ENCODE results near the gene MYB. TPM values are rescaled to one million over a fixed set of nuclear protein-coding genes. Genes with fewer than 3 reads are reported as not detected.

MYB gene
- total RNA-seq, 2 experiments from 2014 or later: 47.0 to 73.6 TPM

DNA sequence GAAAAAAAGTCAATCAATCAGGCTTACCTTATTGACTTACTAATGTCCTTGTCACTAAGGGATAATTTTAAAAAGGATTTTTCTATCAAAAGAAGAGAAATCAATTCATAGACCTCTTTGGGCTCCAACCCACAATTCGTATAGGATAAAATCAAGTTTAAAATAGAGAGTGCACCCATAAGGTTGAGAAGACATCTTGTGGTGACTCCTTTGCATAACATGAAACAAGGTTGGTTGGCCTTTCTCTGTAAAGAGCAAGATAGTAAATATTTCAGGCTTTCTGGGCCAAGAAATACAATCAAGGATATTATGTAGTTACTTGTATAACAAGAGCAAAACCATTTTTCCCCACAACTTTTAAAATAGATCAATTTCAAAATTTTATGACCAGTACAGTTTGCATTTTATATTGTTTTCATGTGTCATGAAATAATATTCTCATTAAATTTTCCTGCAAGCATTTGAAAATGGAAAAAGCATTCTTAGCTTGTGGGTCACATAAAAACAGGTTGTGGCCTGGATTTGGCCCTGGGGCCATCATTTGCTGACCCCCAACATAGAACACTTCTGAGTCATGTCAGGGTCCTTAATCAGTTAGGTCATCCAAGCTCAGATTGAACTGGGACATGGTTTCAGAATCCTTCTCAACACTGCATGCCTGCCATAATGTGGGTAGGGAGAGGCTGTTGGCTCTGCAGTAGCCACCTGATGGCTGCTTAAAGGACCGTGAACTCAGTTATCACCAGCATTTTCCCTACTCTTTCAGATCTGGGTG, 76.7 kb downstream of the MYB start:
- CTCF ChIA-PET: interaction anchor here (1.2 to 1.4 kb wide), 3 partner anchors 10 to 46 kb away, joined by 3 to 4 read pairs (median 3); no protein-coding TSS in a partner anchor
- Mint-ChIP-seq H3K4me1 (peaks cover 2% of the 10 kb centered on the region), H3K9me3 (ENCODE audit: low read depth) (no peaks in the 10 kb centered on the region), H3K27ac (no peak overlapping the region), H3K4me3 (no peak overlapping the region), H3K36me3 (no peaks in the 10 kb centered on the region), H3K27me3 (peaks cover 5% of the 10 kb centered on the region)
- DNase-seq (no peak), ATAC-seq (no peak)

DNA sequence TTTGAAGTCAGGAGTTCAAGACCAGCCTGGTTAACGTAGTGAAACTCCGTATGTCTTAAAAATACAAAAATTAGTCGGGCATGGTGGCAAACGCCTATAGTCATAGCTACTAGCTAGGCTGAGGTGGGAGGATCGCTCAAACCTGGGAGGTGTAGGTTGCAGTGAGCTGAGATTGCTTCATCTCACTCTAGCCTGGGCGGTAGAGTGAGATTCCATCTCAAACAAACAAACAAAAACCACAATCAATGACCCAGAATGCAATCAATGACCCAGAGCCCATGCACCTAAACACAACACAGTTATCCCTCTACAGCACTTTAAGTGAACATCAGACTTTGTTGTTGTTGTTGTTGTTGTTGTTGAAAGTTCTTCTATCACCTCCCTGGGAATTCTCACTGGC, 77.9 kb downstream of the MYB start:
- Mint-ChIP-seq H3K27me3 (peaks cover 5% of the 10 kb centered on the region), H3K4me1 (peaks cover 2% of the 10 kb centered on the region), H3K27ac (no peak overlapping the region), H3K4me3 (no peak overlapping the region), H3K36me3 (no peaks in the 10 kb centered on the region), H3K9me3 (ENCODE audit: low read depth) (no peaks in the 10 kb centered on the region)
- CTCF ChIA-PET: interaction anchor here (1.2 to 1.3 kb wide), 2 partner anchors 45 to 47 kb away, joined by 3 read pairs; no protein-coding TSS in a partner anchor
- no peak for ATAC-seq
- DNase-seq: no peak

GRCh38 chr6:135260612-135261011, 79.5 kb downstream of the MYB start:
- DNase-seq (no peak), ATAC-seq (no peak)
- Mint-ChIP-seq H3K27me3 (peaks cover 5% of the 10 kb centered on the region), H3K36me3 (no peaks in the 10 kb centered on the region), H3K4me1 (no peaks in the 10 kb centered on the region), H3K4me3 (no peak overlapping the region), H3K27ac (no peak overlapping the region), H3K9me3 (ENCODE audit: low read depth) (no peaks in the 10 kb centered on the region)
- CTCF ChIA-PET: no interaction called here

DNA sequence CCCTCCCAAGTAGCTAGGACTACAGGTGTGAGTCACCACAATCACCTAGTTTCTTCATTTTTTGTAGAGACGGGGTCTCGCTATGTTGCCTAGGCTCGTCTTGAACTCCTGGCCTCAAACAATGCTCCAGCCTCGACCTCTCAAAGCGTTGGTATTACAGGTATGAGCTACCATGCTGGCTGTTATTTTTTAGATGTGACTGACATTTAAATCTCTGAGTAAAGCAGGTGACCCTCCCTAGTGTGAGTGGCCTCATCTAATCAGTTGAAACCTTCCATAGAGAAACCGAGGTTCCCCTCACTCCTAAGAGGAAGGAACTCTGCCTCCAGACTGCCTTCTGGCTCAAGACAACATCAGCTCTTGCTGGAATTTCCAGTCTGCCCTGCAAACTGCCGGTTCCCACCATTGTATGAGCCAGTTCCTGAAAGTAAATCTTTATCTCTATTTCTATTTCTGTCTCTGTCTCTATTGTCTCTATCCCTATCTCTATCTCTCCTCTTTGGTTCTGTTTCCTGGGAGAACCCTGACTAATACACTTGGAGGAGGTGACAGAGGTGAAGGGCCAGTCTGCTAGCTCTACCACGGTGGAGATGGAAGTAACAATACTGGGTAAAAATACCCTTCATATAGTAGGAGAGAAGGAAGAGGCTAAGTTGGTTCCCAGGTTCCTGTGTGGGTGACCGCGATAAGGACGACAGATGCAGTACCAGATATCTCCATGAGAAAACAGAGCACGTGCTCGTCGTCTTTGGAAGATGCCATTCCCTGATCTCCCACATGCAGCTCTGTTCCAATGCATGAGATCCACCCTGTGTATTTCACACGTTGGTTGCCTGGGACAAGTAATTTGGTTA, 81.0 kb downstream of the MYB start:
- H3K27me3 Mint-ChIP-seq: peaks cover 5% of the 10 kb centered on the region
- no peaks in the 10 kb centered on the region for H3K4me1 Mint-ChIP-seq
- CTCF ChIA-PET: no interaction called here
- no peaks in the 10 kb centered on the region for H3K9me3 Mint-ChIP-seq (ENCODE audit: low read depth)
- no peak overlapping the region for H3K4me3 Mint-ChIP-seq
- H3K36me3 Mint-ChIP-seq: no peaks in the 10 kb centered on the region
- H3K27ac Mint-ChIP-seq: no peak overlapping the region
- ATAC-seq (no peak), DNase-seq (no peak)

DNA sequence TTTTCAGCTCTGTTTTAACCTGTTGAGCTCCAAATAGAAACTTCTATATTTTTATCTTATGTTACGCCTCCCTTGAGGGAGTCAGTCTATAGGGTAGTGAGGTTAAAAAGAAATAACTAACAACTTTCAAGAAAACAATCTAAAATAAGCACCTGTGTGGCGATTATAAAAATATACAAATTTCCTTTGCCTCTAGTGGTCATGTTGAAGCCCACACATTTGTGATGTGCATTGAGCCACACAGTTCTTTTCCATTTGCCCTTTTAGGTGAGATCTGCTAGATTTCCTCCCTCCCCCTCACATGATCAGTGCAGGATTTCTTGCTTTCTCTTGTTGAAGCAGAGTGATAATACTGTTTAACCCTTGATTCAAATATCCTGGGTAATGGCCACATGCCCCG, 84.2 kb downstream of the MYB start:
- Mint-ChIP-seq H3K9me3 (ENCODE audit: low read depth) (no peaks in the 10 kb centered on the region), H3K4me3 (no peak overlapping the region), H3K27ac (no peak overlapping the region), H3K4me1 (no peaks in the 10 kb centered on the region), H3K36me3 (no peaks in the 10 kb centered on the region), H3K27me3 (no peaks in the 10 kb centered on the region)
- no peak for ATAC-seq
- CTCF ChIA-PET: interaction anchor here (0.6 to 1.0 kb wide), 2 partner anchors 75 to 108 kb away, joined by 3 read pairs; no protein-coding TSS in a partner anchor
- DNase-seq: no peak

GRCh38 chr6:135266675-135267074, 85.6 kb downstream of the MYB start:
- CTCF ChIA-PET: no interaction called here
- Mint-ChIP-seq H3K27ac (no peak overlapping the region), H3K9me3 (ENCODE audit: low read depth) (no peaks in the 10 kb centered on the region), H3K4me1 (no peaks in the 10 kb centered on the region), H3K36me3 (no peaks in the 10 kb centered on the region), H3K27me3 (no peaks in the 10 kb centered on the region), H3K4me3 (no peak overlapping the region)
- DNase-seq: no peak
- no peak for ATAC-seq

DNA sequence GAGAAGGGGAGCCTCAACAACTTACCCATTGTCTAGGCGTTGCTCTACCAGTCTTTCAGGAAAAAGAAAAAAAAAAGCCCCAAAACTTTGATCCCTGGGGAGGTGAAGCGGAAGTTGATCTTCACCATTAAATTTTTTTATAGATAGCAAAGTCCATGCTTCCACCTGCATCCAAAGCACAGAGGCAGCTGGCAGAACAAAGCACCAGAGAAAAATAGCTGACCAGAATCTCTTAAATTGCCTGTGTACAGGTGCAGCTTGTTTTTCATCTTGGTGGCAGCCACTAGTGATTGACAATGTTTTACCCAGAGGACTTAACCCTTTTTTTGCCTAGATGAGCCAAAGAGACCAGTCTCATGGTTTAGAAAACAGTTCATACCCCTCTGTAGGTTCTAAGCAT, 86.0 kb downstream of the MYB start:
- no peaks in the 10 kb centered on the region for H3K4me1 Mint-ChIP-seq
- DNase-seq: no peak
- no peak overlapping the region for H3K27ac Mint-ChIP-seq
- H3K36me3 Mint-ChIP-seq: no peaks in the 10 kb centered on the region
- no peak overlapping the region for H3K4me3 Mint-ChIP-seq
- no peak for ATAC-seq
- no peaks in the 10 kb centered on the region for H3K27me3 Mint-ChIP-seq
- H3K9me3 Mint-ChIP-seq (ENCODE audit: low read depth): no peaks in the 10 kb centered on the region
- CTCF ChIA-PET: no interaction called here

- H3K27ac Mint-ChIP-seq: peak overlapping the region; percentile 2
- H3K27me3 Mint-ChIP-seq: no peaks in the 10 kb centered on the region
- CTCF ChIA-PET: interaction anchor here (1.5 kb wide), 1 partner anchor 12 kb away, joined by 4 read pairs; no protein-coding TSS in a partner anchor
- DNase-seq (no peak), ATAC-seq (no peak)
- no peaks in the 10 kb centered on the region for H3K4me1 Mint-ChIP-seq
- no peaks in the 10 kb centered on the region for H3K9me3 Mint-ChIP-seq (ENCODE audit: low read depth)
- no peak overlapping the region for H3K4me3 Mint-ChIP-seq
- no peaks in the 10 kb centered on the region for H3K36me3 Mint-ChIP-seq
Measured at GRCh38 chr6:135268263-135268662, 87.2 kb downstream of the MYB start.

DNA sequence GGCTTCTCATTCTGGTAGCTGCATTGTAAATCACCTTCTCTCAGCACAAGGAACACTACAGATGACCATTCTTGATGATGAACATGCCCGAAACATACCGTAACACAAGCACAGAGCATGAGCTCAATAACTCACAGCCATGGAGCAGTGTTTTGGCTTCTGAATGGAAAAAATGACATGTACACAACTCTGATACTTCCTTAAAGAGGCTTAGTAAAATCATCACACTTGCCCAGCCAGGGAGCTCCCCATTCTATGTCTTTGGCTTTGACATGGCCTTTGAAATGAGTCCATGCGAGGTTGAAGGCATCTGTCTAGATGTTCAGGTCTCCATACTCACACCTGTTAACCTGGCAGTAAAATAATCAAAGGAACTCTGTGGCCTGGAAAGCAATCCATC, 87.6 kb downstream of the MYB start:
- Mint-ChIP-seq H3K9me3 (ENCODE audit: low read depth) (no peaks in the 10 kb centered on the region), H3K4me3 (no peak overlapping the region), H3K27me3 (no peaks in the 10 kb centered on the region), H3K4me1 (no peaks in the 10 kb centered on the region), H3K27ac (no peak overlapping the region), H3K36me3 (no peaks in the 10 kb centered on the region)
- ATAC-seq (no peak), DNase-seq (no peak)
- CTCF ChIA-PET: interaction anchor here (1.5 kb wide), 1 partner anchor 12 kb away, joined by 4 read pairs; no protein-coding TSS in a partner anchor

Small RNAs within 50 kb of the gene (microRNA-seq; reads per million reads assigned to microRNA genes)
- not detected for gene MIR548A2

Other genes with a start within 250 kb of the MYB start
- 1 to 10 TPM in 1 of 2 experiments, under 1 TPM in 1; 0.84 to 2.5 TPM for gene ALDH8A1, start 231.2 kb upstream of the MYB start, total RNA-seq
- gene HBS1L, start 126.5 kb upstream of the MYB start, total RNA-seq: 100 to 1,000 TPM in 1 of 2 experiments, 10 to 100 TPM in 1; 92.2 to 112 TPM

All from activated CD8-positive, alpha-beta memory T cell treated with anti-CD3 and anti-CD28 coated beads, Interleukin-2, amount 10 ng/mL, durations not matched to agents 7 days and 5 days (primary cell).